Heart left ventricle (tissue), 16 donors: ENCODE data around the gene THOC6. TPM values are rescaled to one million over a fixed set of nuclear protein-coding genes. Genes with fewer than 3 reads are reported as not detected.

Experiments used
- ATAC-seq, 4 donors: fragments of 200-7000 bp; cut with Tn5 transposase; one replicate each; pipeline ENCODE4 v1.9.1; 2020 to 2022; ENCODE audit warnings: moderate library complexity in 4 of 4, mild to moderate bottlenecking in 3 of 4, moderate number of reproducible peaks in 1 of 4
- DNase-seq, 5 donors: peaks; one replicate each; pipeline ENCODE4 v3.0.0-alpha.2; 2020
- H3K27ac ChIP-seq, 12 donors: fragments of 200-600 bp; sonication (generic) in 4 of 12; one replicate each; pipeline versions ENCODE4 v1.5.0 to v1.8.0; 2016 to 2022; ENCODE audit warnings: mild to moderate bottlenecking in 2 of 12
- H3K27me3 ChIP-seq, 9 donors: fragments of 200-600 bp; sonication (generic) in 2 of 9; one replicate each; pipeline versions ENCODE4 v1.5.1 to v1.8.0; 2016 to 2022; ENCODE audit warnings: mild to moderate bottlenecking in 3 of 9
- H3K36me3 ChIP-seq, 9 donors: fragments of 200-600 bp; sonication (generic) in 2 of 9; one replicate each; pipeline versions ENCODE4 v1.5.0 to v1.8.0; 2018 to 2022; ENCODE audit warnings: mild to moderate bottlenecking in 2 of 9
- H3K4me1 ChIP-seq, 12 donors: fragments of 200-600 bp; sonication (generic) in 4 of 12; one replicate each; pipeline versions ENCODE4 v1.5.0 to v1.8.0; 2016 to 2022; ENCODE audit warnings: mild to moderate bottlenecking in 3 of 12
- H3K4me3 ChIP-seq, 12 donors: fragments of 200-600 bp; sonication (generic) in 4 of 12; one replicate each; pipeline versions ENCODE4 v1.5.0 to v1.8.0; 2017 to 2022; ENCODE audit warnings: mild to moderate bottlenecking in 9 of 12, moderate library complexity in 4 of 12
- H3K9me3 ChIP-seq, 12 donors: fragments of 200-600 bp; sonication (generic) in 4 of 12; one replicate each; pipeline versions ENCODE4 v1.5.0 to v1.8.0; 2016 to 2022; ENCODE audit warnings: mild to moderate bottlenecking in 1 of 12
- POLR2A ChIP-seq, 2 donors: fragments of 450-650 bp; IDR thresholded peaks; one replicate each; pipeline ENCODE4 v1.6.1; 2017; ENCODE audit warnings: antibody characterized with exemption in 2 of 2, mild to moderate bottlenecking in 2 of 2, moderate library complexity in 2 of 2
- WGBS, 4 donors: extraction: QIAGEN DNeasy Blood & Tissue Kit in 2 of 4; methylation state at CpG; one replicate each; pipeline versions ENCODE4 v1.1.5 to v1.1.7; 2013 to 2018; 5-methylcytosine and 5-hydroxymethylcytosine counted together
- intact Hi-C, 10 donors: fragments of 100-400 bp; cut with DNase I; formaldehyde crosslinking; loops; one replicate each; pipeline versions ENCODE4 v1.11.1 to v1.14.2; 2022
- long read RNA-seq, 3 donors: library from polyadenylated mRNA; unstranded; transcript quantifications; one replicate each; pipeline ENCODE4 v2.0.0, GENCODE V29; 2020 to 2021
- polyA plus RNA-seq, 2 donors: library from polyadenylated mRNA; stranded (reverse); fragments of 200-250 nt; gene quantifications; one replicate each; pipeline ENCODE4 v1.2.3, GENCODE V29; 2013
- total RNA-seq, 9 donors: library from RNA; depleted of rRNA in 2 of 9; stranded (reverse); fragments of >200 nt in 2 of 9; fragmentation: NEBNext Ultra II Directional in 3 of 9; extraction: Animal tissue kit (Norgen Biotek cat#: 25700) in 3 of 9; gene quantifications; one replicate each; pipeline versions ENCODE4 v1.1.0 to v1.2.4, GENCODE V29; 2016 to 2023
- TF ChIP-seq, protein P1 (sequence below), 12 donors: fragments of 200-600 bp; sonication (generic) in 4 of 12; IDR thresholded peaks; one replicate each; pipeline versions ENCODE4 v1.5.0 to v1.8.0; 2018 to 2022; ENCODE audit warnings: antibody characterized with exemption in 12 of 12, mild to moderate bottlenecking in 5 of 12
- donor health status: ischemic (EF 13 %, LVEDD 7.1; RV severe dilation, severe dysfunction).
- donor health status: healthy with polysubstance abuse.
- donor health status: DM: no; HTN: yes; CAD: no.
- donor health status: DM: no; HTN: no; CAD: no.
- donor health status: ischemic (EF 25% LVEDD 6.9; RV normal size, moderate dysfunction).
- donor health status: ischemic (EF 25% LVEDD 5.7; RV mildly dilated, moderate dysfunction).
- donor health status: healthy.
- donor health status: DM: yes; HTN: yes; CAD: no.
- donor health status: ischemic (EF 35%, LVEDD 5.7; RV mildly dilated, moderate dysfunction).
- donor health status: nonischemic (EF 11% LVEDD 7.7; RV severe dilation, severe dysfunction).
- donor health status: DM: yes; HTN: yes; CAD: no.
- donor health status: PGD.
- donor health status: ischemic (EF 29% LVEDD 5.4; RV normal size, mild dysfunction).
- donor health status: nonischemic (EF 23%, LVEDD 6.1; RV moderate dilation, normal function).

THOC6 gene
- total RNA-seq: 10 to 100 TPM in 4 of 9 donors, 1 to 10 TPM in 5; 6.9 to 14.0 (median 9.4) TPM
- polyA plus RNA-seq: 10 to 100 TPM; 15.4 to 23.0 TPM
- long read RNA-seq, donor 1, transcript THOC6-202 (13 exons, 1,419 nt): major isoform, 9 of 13 reads
- long read RNA-seq, donor 1, partial matches to known transcripts: 2 of 13 reads
- long read RNA-seq, donor 1, other reads (novel, unspliced or antisense): 2 of 13 reads
- long read RNA-seq, donor 2, transcript THOC6-202 (13 exons, 1,419 nt): major isoform, 30 of 53 reads
- long read RNA-seq, donor 2, partial matches to known transcripts: 2 of 53 reads
- long read RNA-seq, donor 2, other reads (novel, unspliced or antisense): 21 of 53 reads
- long read RNA-seq, donor 3, transcript THOC6-202 (13 exons, 1,419 nt): major isoform, 10 of 15 reads
- long read RNA-seq, donor 3, partial matches to known transcripts: 1 of 15 reads
- long read RNA-seq, donor 3, other reads (novel, unspliced or antisense): 4 of 15 reads

DNA sequence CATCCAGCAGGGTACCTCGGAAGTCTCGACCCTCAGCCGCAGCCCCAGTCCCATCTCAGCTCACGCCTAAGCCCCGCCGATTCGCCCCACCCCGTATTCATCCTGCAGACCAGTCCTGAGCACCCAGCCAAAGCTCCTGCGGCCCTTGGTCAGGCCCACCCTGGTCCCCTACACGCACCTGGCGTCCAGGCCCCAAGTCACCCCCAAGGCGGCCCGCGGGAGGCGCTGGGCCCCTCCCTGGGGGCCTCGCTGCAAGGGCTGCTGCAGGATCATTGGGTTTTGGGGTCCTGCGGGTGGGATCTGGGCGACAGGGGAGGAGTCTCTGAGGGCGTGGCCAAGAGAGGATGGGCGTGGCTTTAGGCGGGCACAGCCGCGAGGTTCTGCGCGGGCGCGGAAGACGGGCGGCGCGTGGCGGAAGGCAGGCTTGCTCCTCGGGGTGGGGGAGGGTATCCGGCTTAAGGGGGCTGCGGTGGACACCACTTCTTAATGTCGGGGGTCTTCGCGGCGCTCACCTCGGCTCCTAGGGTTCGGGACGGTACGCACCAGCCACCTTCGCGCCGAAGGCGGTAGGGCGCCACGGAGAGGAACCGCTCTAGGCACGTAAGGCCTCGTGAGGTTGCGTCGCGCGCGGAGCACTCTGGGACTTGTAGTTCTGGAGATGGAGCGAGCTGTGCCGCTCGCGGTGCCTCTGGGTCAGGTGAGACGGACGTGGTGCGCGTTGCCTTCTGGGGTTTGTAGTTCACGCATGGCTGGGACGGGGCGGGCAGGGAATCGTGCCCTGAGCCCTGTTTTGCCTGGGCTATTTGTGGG, at the start of gene THOC6, which contains the start of gene HCFC1R1:
TSS of gene THOC6 (plus strand) at position 367 of the 810 bp plus-strand sequence. CDS start at position 659, 292 bp downstream.
TSS of gene HCFC1R1 (minus strand) at position 274 of the 810 bp plus-strand sequence. CDS start at position 273, 1 bp downstream.
- intact Hi-C loops: no loop called here
- Histone ChIP-seq H3K27ac (peak within 1 kb of the TSS; percentile 82 to 100 (median 96)), H3K4me3 (peak within 1 kb of the TSS; percentile 42 to 99 (median 76)), H3K4me1 (peaks cover 13 to 65% (median 44%) of the 10 kb centered on the region in 12 donors), H3K36me3 (peaks cover 0 to 23% (median 19%) of the 10 kb centered on the region in 9 donors), H3K27me3 (peaks cover 0 to 6% (median 2%) of the 10 kb centered on the region in 9 donors), H3K9me3 (no peaks in the 10 kb centered on the region)
- WGBS, 4 donors: 1% methylated on average over 52 to 69 of the region's 69 CpGs
- ATAC-seq: peak; percentile 65 to 82 (median 81)
- TF ChIP-seq POLR2A (IDR thresholded peaks at IDR 0.05): peak in 1 of 2 donors; percentile 75
- TF ChIP-seq, protein P1, sequence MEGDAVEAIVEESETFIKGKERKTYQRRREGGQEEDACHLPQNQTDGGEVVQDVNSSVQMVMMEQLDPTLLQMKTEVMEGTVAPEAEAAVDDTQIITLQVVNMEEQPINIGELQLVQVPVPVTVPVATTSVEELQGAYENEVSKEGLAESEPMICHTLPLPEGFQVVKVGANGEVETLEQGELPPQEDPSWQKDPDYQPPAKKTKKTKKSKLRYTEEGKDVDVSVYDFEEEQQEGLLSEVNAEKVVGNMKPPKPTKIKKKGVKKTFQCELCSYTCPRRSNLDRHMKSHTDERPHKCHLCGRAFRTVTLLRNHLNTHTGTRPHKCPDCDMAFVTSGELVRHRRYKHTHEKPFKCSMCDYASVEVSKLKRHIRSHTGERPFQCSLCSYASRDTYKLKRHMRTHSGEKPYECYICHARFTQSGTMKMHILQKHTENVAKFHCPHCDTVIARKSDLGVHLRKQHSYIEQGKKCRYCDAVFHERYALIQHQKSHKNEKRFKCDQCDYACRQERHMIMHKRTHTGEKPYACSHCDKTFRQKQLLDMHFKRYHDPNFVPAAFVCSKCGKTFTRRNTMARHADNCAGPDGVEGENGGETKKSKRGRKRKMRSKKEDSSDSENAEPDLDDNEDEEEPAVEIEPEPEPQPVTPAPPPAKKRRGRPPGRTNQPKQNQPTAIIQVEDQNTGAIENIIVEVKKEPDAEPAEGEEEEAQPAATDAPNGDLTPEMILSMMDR (IDR thresholded peaks at IDR 0.05): peak in 1 of 12 donors; percentile 10
- peak; percentile 95 to 99 (median 98) for DNase-seq

DNA sequence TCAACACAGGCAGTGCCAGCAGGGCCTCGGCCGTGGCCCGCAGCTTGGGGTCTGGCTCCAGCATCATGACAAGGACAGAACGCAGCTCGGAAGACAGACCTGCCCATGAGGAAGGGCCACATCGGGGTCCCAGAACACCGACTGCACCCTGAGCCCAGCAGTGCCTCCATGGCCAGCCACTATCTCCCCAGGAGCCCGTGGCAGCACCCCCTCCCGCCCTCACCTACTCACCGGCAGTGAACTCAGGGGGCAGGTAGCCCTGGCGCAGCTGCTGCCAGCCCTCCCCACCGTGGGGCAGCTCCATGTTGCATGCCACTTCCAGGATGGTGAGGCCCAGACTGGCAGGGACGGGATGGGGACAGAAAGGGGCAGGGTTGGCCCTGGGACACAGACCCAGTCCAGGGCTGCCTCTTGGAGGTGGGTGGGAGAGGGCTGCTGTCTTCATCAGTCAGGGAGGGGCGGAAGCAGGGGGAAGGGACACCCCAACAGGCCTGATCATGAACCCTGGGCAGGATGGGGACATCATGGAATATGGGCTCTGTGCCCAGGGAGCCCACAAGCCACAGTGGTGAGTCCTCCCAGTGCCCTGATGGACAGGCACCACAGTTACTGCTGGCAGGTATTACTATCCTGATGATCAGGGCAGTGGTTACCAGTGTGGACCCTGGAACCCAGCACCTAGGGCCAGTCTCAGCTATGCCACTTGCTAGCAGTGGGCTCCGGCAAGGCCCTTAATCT, 49.3 kb upstream of the THOC6 start:
- Histone ChIP-seq H3K9me3 (no peaks in the 10 kb centered on the region), H3K4me3 (no peak overlapping the region), H3K36me3 (peaks cover 0 to 21% (median 0%) of the 10 kb centered on the region in 9 donors), H3K27me3 (peaks cover 0 to 5% (median 2%) of the 10 kb centered on the region in 9 donors), H3K27ac (no peak overlapping the region), H3K4me1 (peaks cover 0 to 23% (median 11%) of the 10 kb centered on the region in 12 donors)
- intact Hi-C loops: no loop called here
- WGBS, 4 donors: 93 to 98% (median 94%) methylated on average over 6 to 15 of the region's 15 CpGs
- ATAC-seq: no peak
- DNase-seq: no peak
- TF ChIP-seq, protein P1 (IDR thresholded peaks at IDR 0.05): no peak
- TF ChIP-seq POLR2A (IDR thresholded peaks at IDR 0.05): no peak

DNA sequence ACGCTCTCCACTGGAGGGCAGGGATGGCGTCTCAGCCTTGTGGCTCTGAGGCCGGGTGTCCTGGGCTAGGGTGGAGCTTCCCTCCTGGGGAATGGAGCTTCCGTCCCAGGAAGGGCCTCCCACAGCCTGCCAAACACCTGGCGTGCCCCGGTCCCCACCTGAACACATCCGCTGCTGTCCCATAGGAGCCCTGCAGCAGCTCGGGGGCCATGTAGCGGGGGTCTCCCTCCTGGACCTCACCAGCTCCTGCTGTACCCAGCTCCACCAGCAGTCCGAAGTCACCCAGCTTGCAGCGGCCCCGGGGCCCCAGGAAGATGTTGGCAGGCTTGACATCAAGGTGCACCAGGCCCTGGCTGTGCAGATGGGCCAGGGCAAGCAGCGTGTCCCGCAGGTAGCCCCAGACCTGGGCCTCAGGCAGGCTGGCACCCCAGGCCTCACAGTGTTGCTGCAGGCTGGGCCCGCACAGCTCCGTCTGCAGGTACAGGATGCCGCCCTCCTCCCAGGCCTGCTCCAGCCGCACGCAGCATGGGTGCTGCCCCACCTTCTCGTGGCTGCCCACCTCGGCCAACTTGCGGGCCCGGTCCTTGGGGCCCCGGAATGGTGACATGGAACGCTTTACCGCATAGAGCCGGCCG, 48.6 kb upstream of the THOC6 start:
- Histone ChIP-seq H3K27ac (no peak overlapping the region), H3K4me1 (peaks cover 0 to 22% (median 9%) of the 10 kb centered on the region in 12 donors), H3K36me3 (peaks cover 0 to 21% (median 0%) of the 10 kb centered on the region in 9 donors), H3K27me3 (peaks cover 0 to 12% (median 4%) of the 10 kb centered on the region in 9 donors), H3K9me3 (no peaks in the 10 kb centered on the region), H3K4me3 (no peak overlapping the region)
- 92 to 94% (median 93%) methylated on average over 17 to 28 of the region's 28 CpGs for WGBS, 4 donors
- no peak for ATAC-seq
- TF ChIP-seq POLR2A (IDR thresholded peaks at IDR 0.05): no peak
- TF ChIP-seq, protein P1 (IDR thresholded peaks at IDR 0.05): no peak
- intact Hi-C loops: no loop called here
- DNase-seq: no peak
